Caki2 (cell line): ENCODE results near the gene SUPT4H1. TPM values are rescaled to one million over a fixed set of nuclear protein-coding genes. Genes with fewer than 3 reads are reported as not detected.
"Not testable (repeated sequence)": the region's sequence is repeated elsewhere in the genome, so short reads cannot be mapped to it uniquely, and the experiment has no call there.

ENCODE experiments used
- DNase-seq: peaks from one replicate; pipeline ENCODE4 v3.0.0-alpha.2; 2015; ENCODE audit warnings: low read depth
- in situ Hi-C: cut with HindIII; loops from 2 replicates; pipeline ENCODE4 v1.10.0; 2016; ENCODE audit warnings: low sequenced_read_pairs, low pct_unique_long_range_greater_than_20kb, mixed read lengths
- total RNA-seq: library from RNA; depleted of rRNA; stranded (reverse); fragments of >200 nt; shearing (Covaris generic); gene quantifications from 2 replicates; pipeline ENCODE4 v1.2.3, GENCODE V29; 2014; ENCODE audit warnings: low replicate concordance; rRNA removed

The SUPT4H1 gene
- total RNA-seq, result 54.4 and 57.4 TPM in 2 replicates

- in situ Hi-C loops, result no loop called here
- DNase-seq, result peak; percentile 96
These were observed at the start of gene SUPT4H1 for GRCh38 chr17:58351831-58352595. SUPT4H1 (minus strand) TSS chr17:58352201; CDS start chr17:58352135, 66 bp downstream.

GRCh38 chr17:58401287-58401686 lies 49.3 kb upstream of the SUPT4H1 start:
- in situ Hi-C loops, result no loop called here
- DNase-seq, result no peak

DNA sequence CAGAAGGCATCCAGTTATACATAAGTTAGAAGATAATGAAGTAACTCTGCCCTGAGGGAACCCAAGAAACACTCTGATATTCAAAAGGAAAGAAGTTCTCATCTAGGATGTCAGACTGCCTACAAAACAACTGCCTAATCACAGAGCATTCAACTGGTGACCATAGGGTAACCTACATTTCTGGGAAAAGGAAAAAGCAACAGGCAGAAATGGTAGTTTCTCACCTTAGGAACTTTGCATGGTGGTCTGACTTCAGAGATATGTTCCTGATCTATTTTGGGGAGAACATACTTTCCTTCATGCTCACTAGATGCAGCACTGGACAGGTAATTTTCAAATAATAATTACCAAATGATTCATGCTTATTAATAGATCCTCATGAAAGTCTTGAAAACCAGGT lies 48.8 kb upstream of the SUPT4H1 start:
- in situ Hi-C loops, result no loop called here
- DNase-seq, result no peak

DNA sequence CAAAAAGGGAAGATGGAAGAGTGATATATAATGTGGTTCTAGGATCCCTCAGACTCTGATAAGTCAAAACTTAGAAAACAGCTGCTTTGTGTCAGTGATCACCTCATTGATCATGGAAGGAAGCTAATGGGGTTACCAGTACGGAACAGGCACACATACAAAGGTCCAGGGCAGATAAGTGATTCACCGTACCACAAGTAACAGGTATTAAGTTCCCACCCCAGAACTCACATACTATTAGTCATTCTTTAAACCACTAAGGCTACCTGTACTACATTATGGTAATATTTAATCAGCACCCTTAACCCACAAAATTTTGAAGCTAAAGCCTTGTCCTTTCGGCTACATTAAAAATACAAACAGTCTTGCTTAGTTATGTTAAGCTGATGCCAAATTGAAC lies 48.0 kb upstream of the SUPT4H1 start:
- in situ Hi-C loops, result no loop called here
- DNase-seq, result no peak

DNA sequence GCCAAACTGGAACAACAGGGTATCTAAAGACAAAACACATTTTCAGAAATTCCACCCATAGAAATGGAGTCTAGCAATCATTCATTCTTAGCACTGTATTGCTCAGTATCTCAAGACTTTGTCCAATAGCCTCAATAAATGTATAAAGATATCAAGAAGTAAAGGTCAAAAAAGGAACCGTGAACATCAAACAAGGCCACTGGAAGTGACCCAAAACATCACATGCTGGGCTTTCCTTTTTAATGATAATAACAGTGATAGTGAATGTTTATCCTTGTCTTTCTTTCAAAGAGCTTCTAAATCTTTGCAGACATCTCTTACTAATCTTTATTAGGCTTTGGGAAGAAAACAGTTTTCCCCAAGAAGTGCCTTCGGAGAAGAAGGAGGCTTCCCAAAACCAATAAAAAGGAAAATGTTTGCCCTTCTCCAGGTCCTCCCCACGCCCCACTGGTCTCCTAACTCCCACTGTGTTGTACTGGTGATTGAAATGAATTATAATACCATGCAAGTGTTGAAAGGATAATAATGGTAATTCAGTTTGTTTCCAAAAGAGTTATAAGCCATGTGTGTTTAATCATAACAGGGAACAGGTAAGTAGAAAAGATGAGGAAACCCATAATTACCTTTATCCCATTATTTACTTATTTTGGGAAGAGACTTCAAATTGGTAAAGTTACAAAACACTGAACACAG lies 46.7 kb upstream of the SUPT4H1 start:
- in situ Hi-C loops, result no loop called here
- no peak for DNase-seq

DNA sequence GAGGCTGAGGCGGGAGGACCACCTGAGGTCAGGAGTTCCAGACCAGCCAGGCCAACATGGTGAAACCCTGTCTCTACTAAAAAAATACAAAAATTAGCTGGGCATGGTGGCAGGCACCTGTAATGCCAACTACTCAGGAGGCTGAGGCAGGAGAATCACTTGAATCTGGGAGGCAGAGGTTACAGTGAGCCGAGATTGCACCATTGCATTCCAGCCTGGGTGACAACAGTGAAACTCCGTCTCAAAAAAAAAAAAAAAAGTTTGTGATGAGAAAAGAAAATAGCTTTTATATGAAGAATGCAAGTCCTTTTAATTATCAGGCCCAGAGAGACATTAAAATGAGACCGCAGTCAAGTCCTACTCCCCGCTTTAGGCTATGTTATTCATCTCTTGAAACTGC lies 45.4 kb upstream of the SUPT4H1 start:
- DNase-seq, in situ Hi-C loops: not testable (repeated sequence)

DNA sequence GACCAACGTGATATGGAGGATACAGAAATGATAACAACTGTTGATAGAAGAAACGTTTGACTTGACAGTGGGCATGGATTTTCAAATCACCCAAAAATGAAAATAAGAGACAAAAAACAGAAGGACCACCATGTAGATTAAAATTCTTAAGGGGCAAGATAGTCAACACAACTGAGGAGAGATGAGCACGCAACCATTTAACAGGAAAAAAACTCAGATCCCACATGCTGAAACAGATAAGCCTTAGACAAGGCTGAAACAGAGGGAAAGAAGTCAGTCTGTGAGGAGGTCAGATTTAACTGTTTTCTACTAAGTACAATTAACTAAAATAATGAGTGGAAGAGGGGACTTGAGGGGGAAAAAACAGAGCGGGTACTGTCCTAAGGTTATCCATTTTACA lies 44.2 kb upstream of the SUPT4H1 start:
- DNase-seq, result no peak
- in situ Hi-C loops, result no loop called here

DNA sequence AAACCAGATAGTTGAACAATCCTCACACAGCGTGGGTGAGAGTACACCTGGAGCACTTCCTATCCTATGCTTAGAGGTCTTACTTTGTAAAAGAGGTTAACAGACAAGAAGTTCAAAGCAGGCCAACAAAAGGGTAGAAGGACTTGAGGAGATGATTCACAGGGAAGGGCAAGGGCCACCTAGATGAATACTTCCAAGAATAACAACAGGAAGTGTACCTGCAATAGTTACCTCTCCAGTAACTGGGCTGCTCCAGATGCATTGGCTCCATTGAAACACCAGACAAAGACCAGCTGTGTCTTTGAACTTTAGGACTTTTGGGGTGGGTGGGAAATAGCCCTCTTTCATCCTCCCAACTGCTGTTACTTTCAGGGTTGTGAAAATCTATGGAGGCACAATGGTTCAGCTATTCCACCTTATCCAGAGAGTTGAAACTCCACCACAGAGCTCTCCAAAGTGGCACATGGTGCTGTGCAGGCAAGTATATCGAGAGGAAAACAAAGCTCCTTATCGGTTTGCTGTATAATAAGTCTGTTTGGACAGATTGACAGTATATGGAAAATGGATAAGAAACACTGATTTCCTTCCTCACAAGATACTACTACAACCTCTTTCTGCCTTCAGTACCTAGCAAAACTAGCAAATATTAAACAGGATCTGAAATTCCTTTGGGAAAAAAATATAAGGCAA lies 42.7 kb upstream of the SUPT4H1 start:
- no peak for DNase-seq
- in situ Hi-C loops, result no loop called here

- in situ Hi-C loops, result no loop called here
- peak; percentile 92 for DNase-seq
These were observed 39.4 kb upstream of the SUPT4H1 start for GRCh38 chr17:58391302-58391984.

DNA sequence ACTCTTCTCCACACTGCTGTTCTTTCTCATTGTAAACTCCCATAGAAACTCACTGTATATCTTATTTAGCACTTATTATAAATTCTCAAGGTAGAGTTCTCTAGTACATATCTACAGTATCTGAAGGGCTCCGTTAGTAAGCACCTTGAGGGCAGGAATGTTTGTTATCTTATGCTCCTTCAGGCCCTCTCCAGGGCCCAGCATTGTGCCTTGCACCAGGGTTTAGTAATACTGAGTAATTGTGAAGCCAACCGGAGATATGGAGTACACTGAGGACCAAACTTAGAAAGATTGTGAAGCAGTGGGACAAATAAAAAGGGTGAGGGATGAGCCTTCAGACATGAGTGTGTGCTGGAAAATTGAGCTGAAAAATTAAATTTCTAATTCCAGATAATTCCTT lies 38.9 kb upstream of the SUPT4H1 start:
- in situ Hi-C loops, result no loop called here
- no peak for DNase-seq

- DNase-seq, result no peak
- in situ Hi-C loops, result no loop called here
These were observed 36.5 kb upstream of the SUPT4H1 start for GRCh38 chr17:58388302-58389190.

DNA sequence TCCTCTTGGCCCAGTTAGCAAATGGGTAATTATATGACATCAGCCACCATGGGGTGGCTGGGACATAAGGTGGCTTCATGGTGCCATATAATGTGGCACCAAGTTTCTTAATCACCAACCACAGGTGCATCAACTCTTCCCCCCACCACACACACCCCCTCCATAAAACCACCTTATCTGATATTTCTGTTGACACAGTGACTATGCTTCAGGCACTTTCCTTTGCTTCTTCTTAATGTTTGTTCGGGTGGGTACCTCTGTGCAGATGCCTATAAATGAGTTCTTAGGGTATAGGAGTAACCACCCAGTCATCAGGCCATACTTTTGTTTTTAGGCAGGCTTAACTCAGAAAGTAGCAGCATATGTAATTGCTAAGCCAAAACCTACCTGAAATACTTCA lies 35.8 kb upstream of the SUPT4H1 start:
- DNase-seq, result peak; percentile 59
- in situ Hi-C loops, result no loop called here

DNA sequence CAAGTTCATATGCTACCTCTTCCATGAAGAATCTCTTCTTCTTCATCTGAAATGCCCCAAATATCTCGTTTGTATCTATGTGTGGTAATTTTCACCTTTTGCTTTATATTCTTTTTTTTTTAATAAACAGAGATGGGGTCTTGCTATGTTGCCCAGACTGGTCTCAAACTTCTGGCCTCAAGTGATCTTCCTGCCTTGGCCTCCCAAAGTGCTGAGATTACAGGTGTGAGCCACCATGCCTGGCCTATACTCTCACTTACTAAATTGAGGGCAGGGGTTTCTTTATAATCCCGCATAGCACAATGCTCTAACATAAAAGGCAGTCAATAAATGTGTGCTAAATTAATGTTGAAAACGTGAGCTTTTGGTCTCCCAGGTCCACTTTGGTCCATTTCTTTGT lies 34.7 kb upstream of the SUPT4H1 start:
- in situ Hi-C loops, result no loop called here
- DNase-seq, result no peak

- DNase-seq, result no peak
- in situ Hi-C loops, result no loop called here
These were observed 33.4 kb upstream of the SUPT4H1 start for GRCh38 chr17:58385359-58385899.

GRCh38 chr17:58384897-58385296 lies 32.9 kb upstream of the SUPT4H1 start:
- in situ Hi-C loops, result no loop called here

GRCh38 chr17:58383892-58384462 lies 32.0 kb upstream of the SUPT4H1 start:
- in situ Hi-C loops, result no loop called here

More at GRCh38 chr17:58384897-58385296, 32.9 kb upstream of the SUPT4H1 start:
- no peak for DNase-seq

GRCh38 chr17:58382872-58383242 lies 30.9 kb upstream of the SUPT4H1 start:
- in situ Hi-C loops, result no loop called here
- no peak for DNase-seq

More at GRCh38 chr17:58383892-58384462, 32.0 kb upstream of the SUPT4H1 start:
- no peak for DNase-seq
